Measurements from ENCODE around the gene PDGFA.

DNA sequence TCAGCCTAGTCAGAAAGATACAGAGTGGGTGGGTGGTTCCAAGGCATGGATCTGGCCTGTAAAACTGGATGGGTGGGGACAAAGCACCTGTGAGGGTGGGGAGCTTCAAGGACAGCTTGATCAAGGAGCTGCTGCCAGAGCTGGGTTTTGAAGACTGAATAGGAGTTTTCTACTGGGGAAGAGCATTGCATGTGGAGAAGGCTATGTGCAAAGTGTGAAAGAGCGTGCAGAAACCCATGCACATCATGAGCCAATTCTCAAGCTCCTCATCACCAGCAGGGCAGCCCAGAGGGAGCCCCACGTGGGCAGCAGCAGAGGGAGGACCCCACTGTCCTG, 58.6 kb downstream of the PDGFA start:
- TF ChIP-seq, protein P1, sequence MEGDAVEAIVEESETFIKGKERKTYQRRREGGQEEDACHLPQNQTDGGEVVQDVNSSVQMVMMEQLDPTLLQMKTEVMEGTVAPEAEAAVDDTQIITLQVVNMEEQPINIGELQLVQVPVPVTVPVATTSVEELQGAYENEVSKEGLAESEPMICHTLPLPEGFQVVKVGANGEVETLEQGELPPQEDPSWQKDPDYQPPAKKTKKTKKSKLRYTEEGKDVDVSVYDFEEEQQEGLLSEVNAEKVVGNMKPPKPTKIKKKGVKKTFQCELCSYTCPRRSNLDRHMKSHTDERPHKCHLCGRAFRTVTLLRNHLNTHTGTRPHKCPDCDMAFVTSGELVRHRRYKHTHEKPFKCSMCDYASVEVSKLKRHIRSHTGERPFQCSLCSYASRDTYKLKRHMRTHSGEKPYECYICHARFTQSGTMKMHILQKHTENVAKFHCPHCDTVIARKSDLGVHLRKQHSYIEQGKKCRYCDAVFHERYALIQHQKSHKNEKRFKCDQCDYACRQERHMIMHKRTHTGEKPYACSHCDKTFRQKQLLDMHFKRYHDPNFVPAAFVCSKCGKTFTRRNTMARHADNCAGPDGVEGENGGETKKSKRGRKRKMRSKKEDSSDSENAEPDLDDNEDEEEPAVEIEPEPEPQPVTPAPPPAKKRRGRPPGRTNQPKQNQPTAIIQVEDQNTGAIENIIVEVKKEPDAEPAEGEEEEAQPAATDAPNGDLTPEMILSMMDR (IDR thresholded peaks at IDR 0.05): no peak
- TF ChIP-seq POLR2AphosphoS5 (IDR thresholded peaks at IDR 0.05; ENCODE audit: insufficient read depth in 1 of 2, low read depth in 1 of 2): no peak
